H1 (cell line): ENCODE data around the gene TM4SF20. TPM values are rescaled to one million over a fixed set of nuclear protein-coding genes. Genes with fewer than 3 reads are reported as not detected.

ENCODE experiments used
- CTCF ChIA-PET: fragments of 300-600 bp; sonication (Branson Sonifier 250); formaldehyde crosslinking; loops from one replicate; lab custom pipeline; 2021; ENCODE audit not compliant: partially characterized antibody; lab: Charles Lee
- POLR2A ChIA-PET: fragments of 300-600 bp; sonication (Branson Sonifier 250); formaldehyde crosslinking; loops from one replicate; lab custom pipeline; 2021; ENCODE audit warnings: inconsistent platforms; ENCODE audit not compliant: partially characterized antibody; lab: Charles Lee
- DNase-seq, 2 experiments: peaks; one replicate each; pipeline versions ENCODE4 v3.0.0 to v3.0.0-alpha.2; 2010 to 2022; ENCODE audit warnings: low spot score in 2 of 2, low read depth in 1 of 2, mixed read lengths in 1 of 2
- FAIRE-seq: peaks from 2 replicates; lab custom pipeline; 2011; peaks lifted over from hg19 to GRCh38; lab: Jason Lieb, UNC
- H2AFZ ChIP-seq: 2 replicates; pipeline ENCODE4 v1.8.1; 2012; ENCODE audit warnings: low read length, inconsistent platforms
- H2AK5ac ChIP-seq: 2 replicates; pipeline ENCODE4 v1.6.1; 2013; ENCODE audit warnings: low read depth, low read length
- H2BK120ac ChIP-seq: replicated peaks from 2 replicates; pipeline ENCODE3; 2013; ENCODE audit warnings: low read depth, low read length, inconsistent platforms
- H2BK12ac ChIP-seq: 2 replicates; pipeline ENCODE4 v1.6.1; 2013; ENCODE audit warnings: low read depth, low read length
- H2BK15ac ChIP-seq: 2 replicates; pipeline ENCODE4 v1.6.1; 2013; ENCODE audit warnings: low read length
- H2BK20ac ChIP-seq: 2 replicates; pipeline ENCODE4 v1.6.1; 2013; ENCODE audit warnings: low read length
- H2BK5ac ChIP-seq: 2 replicates; pipeline ENCODE4 v1.6.1; 2013; ENCODE audit warnings: low read depth, low read length
- H3K14ac ChIP-seq: 2 replicates; pipeline ENCODE4 v1.6.1; 2013; ENCODE audit warnings: inconsistent platforms; ENCODE audit not compliant: insufficient read length
- H3K18ac ChIP-seq: 2 replicates; pipeline ENCODE4 v1.6.1; 2013; ENCODE audit warnings: low read length; ENCODE audit errors: extremely low read depth
- H3K23ac ChIP-seq: 2 replicates; pipeline ENCODE4 v1.6.1; 2013; ENCODE audit warnings: inconsistent platforms; ENCODE audit not compliant: insufficient read length
- H3K23me2 ChIP-seq: 2 replicates; pipeline ENCODE4 v1.6.1; 2013; ENCODE audit warnings: low read depth, low read length
- H3K27ac ChIP-seq: 2 replicates; pipeline ENCODE4 v1.6.1; 2011; ENCODE audit warnings: low read depth, low read length, inconsistent platforms
- H3K27me3 ChIP-seq, 4 experiments: replicated peaks in 1 of 4; 1 replicate in 1 of 4; 2 replicates in 3 of 4; pipeline versions ENCODE4 v1.6.1 to v1.8.1; 2011 to 2013; ENCODE audit warnings: low read length in 3 of 4, mild to moderate bottlenecking in 3 of 4, inconsistent platforms in 2 of 4, mixed read lengths in 2 of 4, moderate library complexity in 1 of 4; ENCODE audit not compliant: control insufficient read depth in 3 of 4, insufficient read depth in 3 of 4; ENCODE audit errors: extremely low read depth in 1 of 4
- H3K36me3 ChIP-seq, 4 experiments: 2 replicates each; pipeline versions ENCODE4 v1.6.1 to v1.8.1; 2011 to 2013; ENCODE audit warnings: mild to moderate bottlenecking in 4 of 4, low read length in 3 of 4, moderate library complexity in 2 of 4, control low read depth in 1 of 4, inconsistent platforms in 1 of 4; ENCODE audit not compliant: insufficient read depth in 4 of 4, control insufficient read depth in 2 of 4
- H3K4ac ChIP-seq: replicated peaks from 2 replicates; pipeline ENCODE3; 2013; ENCODE audit warnings: low read length, low read depth, mixed read lengths, inconsistent platforms; ENCODE audit not compliant: insufficient read length
- H3K4me1 ChIP-seq, 4 experiments: replicated peaks in 1 of 4; 1 replicate in 1 of 4; 2 replicates in 3 of 4; pipeline versions ENCODE4 v1.6.1 to v1.8.1; 2011 to 2013; ENCODE audit warnings: low read length in 3 of 4, inconsistent platforms in 2 of 4, mixed read lengths in 1 of 4; ENCODE audit not compliant: insufficient read depth in 4 of 4, control insufficient read depth in 3 of 4
- H3K4me2 ChIP-seq, 2 experiments: 2 replicates each; pipeline versions ENCODE4 v1.6.1 to v1.8.1; 2011 to 2013; ENCODE audit warnings: low read depth in 2 of 2, low read length in 2 of 2, control low read depth in 1 of 2, inconsistent platforms in 1 of 2, mild to moderate bottlenecking in 1 of 2; ENCODE audit not compliant: insufficient read depth in 1 of 2
- H3K4me3 ChIP-seq, 4 experiments: fragments of 200-600, 300-600 bp in 1 of 4; sonication (generic), shearing (Covaris generic), sonication (Bioruptor Twin) in 1 of 4; 2 replicates each; pipeline versions ENCODE4 v1.5.1 to v1.8.1; 2011 to 2016; ENCODE audit warnings: low read length in 4 of 4, low read depth in 3 of 4, control low read depth in 2 of 4, inconsistent platforms in 2 of 4, mild to moderate bottlenecking in 2 of 4, mixed read lengths in 1 of 4, moderate library complexity in 1 of 4; ENCODE audit not compliant: insufficient read depth in 2 of 4; ENCODE audit errors: extremely low read depth in 1 of 4
- H3K56ac ChIP-seq: replicated peaks from 2 replicates; pipeline ENCODE3; 2013; ENCODE audit warnings: low read depth, mild to moderate bottlenecking, mixed read lengths, low read length, inconsistent platforms; ENCODE audit not compliant: insufficient read length
- H3K79me1 ChIP-seq: 2 replicates; pipeline ENCODE4 v1.6.1; 2013; ENCODE audit warnings: low read depth, low read length, control low read depth
- H3K79me2 ChIP-seq, 2 experiments: 2 replicates each; pipeline versions ENCODE4 v1.6.1 to v1.8.1; 2012 to 2013; ENCODE audit warnings: low read length in 2 of 2, mild to moderate bottlenecking in 2 of 2, inconsistent platforms in 1 of 2; ENCODE audit not compliant: insufficient read depth in 2 of 2, control insufficient read depth in 1 of 2
- H3K9ac ChIP-seq, 4 experiments: replicated peaks in 1 of 4; 1 replicate in 1 of 4; 2 replicates in 3 of 4; pipeline versions ENCODE4 v1.6.1 to v1.8.1; 2011 to 2013; ENCODE audit warnings: low read depth in 3 of 4, low read length in 3 of 4, control low read depth in 2 of 4, mild to moderate bottlenecking in 2 of 4, moderate library complexity in 2 of 4, inconsistent platforms in 1 of 4; ENCODE audit errors: extremely low read depth in 1 of 4
- H3K9me3 ChIP-seq, 2 experiments: 2 replicates each; pipeline versions ENCODE4 v1.6.1 to v1.8.1; 2012 to 2013; ENCODE audit warnings: mild to moderate bottlenecking in 2 of 2, moderate library complexity in 2 of 2, control low read depth in 1 of 2, inconsistent platforms in 1 of 2, low read depth in 1 of 2, low read length in 1 of 2, mixed read lengths in 1 of 2; ENCODE audit not compliant: insufficient read depth in 2 of 2
- H4K20me1 ChIP-seq, 2 experiments: replicated peaks in 1 of 2; 2 replicates each; pipeline versions ENCODE3 to v1.8.1; 2011 to 2013; ENCODE audit warnings: inconsistent platforms in 2 of 2, low read length in 2 of 2, mild to moderate bottlenecking in 1 of 2; ENCODE audit not compliant: insufficient read depth in 2 of 2, control insufficient read depth in 1 of 2
- H4K5ac ChIP-seq: 2 replicates; pipeline ENCODE4 v1.6.1; 2013; ENCODE audit warnings: low read length, low read depth, mixed read lengths, inconsistent platforms; ENCODE audit not compliant: insufficient read length
- H4K8ac ChIP-seq: 2 replicates; pipeline ENCODE4 v1.8.0; 2013; ENCODE audit warnings: mild to moderate bottlenecking, moderate library complexity, low read length, inconsistent platforms; ENCODE audit not compliant: insufficient read depth; ENCODE audit errors: extremely low read depth
- H4K91ac ChIP-seq: replicated peaks from 2 replicates; pipeline ENCODE3; 2013; ENCODE audit warnings: low read length, mixed read lengths, inconsistent platforms; ENCODE audit not compliant: insufficient read length
- ATF2 ChIP-seq: IDR thresholded peaks from 2 replicates; pipeline ENCODE4 v1.6.1; 2012; ENCODE audit warnings: low read length, inconsistent platforms
- CREB1 ChIP-seq: IDR thresholded peaks from 2 replicates; pipeline ENCODE4 v1.6.1; 2012; ENCODE audit warnings: inconsistent platforms
- EZH2 ChIP-seq: fragments of 200-600 bp; sonication (generic); IDR thresholded peaks from 2 replicates; pipeline ENCODE4 v1.7.1; 2012; ENCODE audit warnings: low read depth, mild to moderate bottlenecking, moderate library complexity, low read length, inconsistent platforms; ENCODE audit not compliant: severe bottlenecking
- HDAC2 ChIP-seq, 2 experiments: fragments of 300-600 bp in 1 of 2; sonication (generic) in 1 of 2; IDR thresholded peaks; 2 replicates each; pipeline ENCODE4 v1.6.1; 2011 to 2012; ENCODE audit warnings: low read depth in 2 of 2, low read length in 2 of 2, mild to moderate bottlenecking in 2 of 2, moderate library complexity in 2 of 2, borderline replicate concordance in 1 of 2, inconsistent platforms in 1 of 2
- MAX ChIP-seq: IDR thresholded peaks from 2 replicates; pipeline ENCODE4 v1.6.1; 2012; ENCODE audit warnings: inconsistent platforms
- NRF1 ChIP-seq: IDR thresholded peaks from 2 replicates; pipeline ENCODE4 v1.6.1; 2011; ENCODE audit warnings: mild to moderate bottlenecking, low read depth, low read length, improper control_type of control experiment
- RAD21 ChIP-seq, 2 experiments: IDR thresholded peaks in 1 of 2; conservative IDR thresholded peaks in 1 of 2; 2 replicates each; pipeline ENCODE4 v1.6.1; 2011; ENCODE audit warnings: low read depth in 2 of 2, low read length in 2 of 2, improper control_type of control experiment in 1 of 2, inconsistent platforms in 1 of 2, mild to moderate bottlenecking in 1 of 2, moderate library complexity in 1 of 2
- SAP30 ChIP-seq: fragments of 300-600 bp; sonication (generic); IDR thresholded peaks from 2 replicates; pipeline ENCODE4 v1.7.1; 2012; ENCODE audit warnings: low read length, moderate library complexity, mild to moderate bottlenecking, inconsistent platforms; ENCODE audit not compliant: insufficient read depth, insufficient replicate concordance
- WGBS, 2 experiments: shearing (Covaris generic) in 1 of 2; methylation state at CpG; one replicate each; pipeline versions ENCODE4 v1.1.6 to v1.1.7; 2013 to 2015; ENCODE audit warnings: low lambda C conversion rate in 2 of 2, mixed read lengths in 2 of 2, inconsistent platforms in 1 of 2, low coverage in 1 of 2, missing lambda C conversion rate in 1 of 2; ENCODE audit not compliant: insufficient replicate concordance in 2 of 2, insufficient coverage in 1 of 2, insufficient read length in 1 of 2; ENCODE audit errors: extremely low coverage in 1 of 2, missing lambda C conversion rate in 1 of 2; 5-methylcytosine and 5-hydroxymethylcytosine counted together
- polyA plus RNA-seq, 7 experiments: library from polyadenylated mRNA; depleted of rRNA in 3 of 7; stranded (reverse) in 5 of 7; unstranded in 2 of 7; fragments of >200 nt in 5 of 7; fragments of 200-250 nt in 2 of 7; gene quantifications; 1 replicate in 5 of 7; 2 replicates in 1 of 7; 4 replicates in 1 of 7; pipeline versions ENCODE4 v1.2.1 to v1.2.3, GENCODE V29; 2011 to 2013; ENCODE audit warnings: missing spikeins in 2 of 7, mixed read lengths in 2 of 7
- total RNA-seq: library from RNA; stranded (reverse); fragmentation: NEBNext Ultra II Directional; extraction: Animal tissue kit (Norgen Biotek cat#: 25700); gene quantifications from 2 replicates; pipeline ENCODE4 v1.2.1, GENCODE V29; 2021

TM4SF20 gene
- total and polyA plus RNA-seq, 2 of the 8 experiments (the other 6 are each of a cell fraction or from before 2014, with no cell fraction given): not detected

GRCh38 chr2:227320305-227321094 lies 58.6 kb downstream of the TM4SF20 start:
- H2AFZ ChIP-seq: no peak overlapping the region
- peaks cover 9 to 22% of the 10 kb centered on the region in 2 experiments; a peak in 3 of 4 replicates for H3K9me3 ChIP-seq
- ChIA-PET CTCF (interaction anchor here (1.0 to 1.7 kb wide), 4 partner anchors 80 to 186 kb away, joined by 3 to 4 read pairs (median 4); no protein-coding TSS in a partner anchor), POLR2A (no interaction called here)
- no peak for FAIRE-seq
- H3K4ac ChIP-seq: no peak overlapping the region
- no peaks in the 10 kb centered on the region for H3K79me1 ChIP-seq
- H2BK5ac ChIP-seq: no peak overlapping the region
- H3K27ac ChIP-seq: no peak overlapping the region
- no peak overlapping the region for H2BK15ac ChIP-seq
- H4K8ac ChIP-seq: no peak overlapping the region; the same call in 1 of the 2 replicates
- H3K9ac ChIP-seq: no peak overlapping the region
- no peak overlapping the region for H2BK20ac ChIP-seq
- WGBS, 2 experiments: 90% methylated on average over 27 of the region's 33 CpGs; no CpG with 5 or more reads in 1 of the 2 experiments
- no peak overlapping the region for H3K14ac ChIP-seq
- no peak overlapping the region for H3K4me3 ChIP-seq
- peaks cover 0 to under 1% of the 10 kb centered on the region in 2 experiments; a peak in 1 of 4 replicates for H3K79me2 ChIP-seq
- H3K27me3 ChIP-seq: no peaks in the 10 kb centered on the region
- H3K56ac ChIP-seq: no peak overlapping the region
- no peaks in the 10 kb centered on the region for H3K4me1 ChIP-seq
- no peaks in the 10 kb centered on the region; the same call in 1 of the 2 replicates for H3K23me2 ChIP-seq
- H2BK12ac ChIP-seq: no peak overlapping the region
- no peak overlapping the region for H4K5ac ChIP-seq
- H3K23ac ChIP-seq: no peak overlapping the region
- no peak overlapping the region for H3K4me2 ChIP-seq
- H3K18ac ChIP-seq: no peak overlapping the region
- no peak overlapping the region for H2BK120ac ChIP-seq
- DNase-seq: no peak
- no peak overlapping the region for H2AK5ac ChIP-seq
- no peaks in the 10 kb centered on the region for H4K20me1 ChIP-seq
- no peak overlapping the region for H4K91ac ChIP-seq
- H3K36me3 ChIP-seq: peaks cover 0 to 6% (median 0%) of the 10 kb centered on the region in 4 experiments; a peak in 2 of 8 replicates
- TF ChIP-seq ATF2 (no peak), MAX (no peak), SAP30 (no peak), CREB1 (no peak), EZH2 (no peak), HDAC2 (IDR thresholded peaks at IDR 0.05; ENCODE audit: borderline replicate concordance in 1 of 2, low read depth in 2 of 2, low read length in 2 of 2) (no peak), NRF1 (no peak), RAD21 (IDR thresholded peaks at IDR 0.05 in 1 of 2, conservative IDR thresholded peaks at IDR 0.05 in 1 of 2; ENCODE audit: low read depth in 2 of 2, low read length in 2 of 2) (no peak)
